Naive B cell (primary cell): ENCODE results near the gene ZMYND15. TPM values are rescaled to one million over a fixed set of nuclear protein-coding genes. Genes with fewer than 3 reads are reported as not detected.
"Not testable (repeated sequence)": the region's sequence is repeated elsewhere in the genome, so short reads cannot be mapped to it uniquely, and the experiment has no call there.

ENCODE experiments used
- ATAC-seq, 2 donors: fragments of 150-1000 bp; cut with Tn5 transposase; 2 replicates each; pipeline ENCODE4 v1.10.0; 2021; ENCODE audit warnings: low read depth in 2 of 2, mild to moderate bottlenecking in 2 of 2, moderate library complexity in 2 of 2
- DNase-seq: peaks from one replicate; pipeline ENCODE4 v3.0.0; 2022
- H3K27ac Mint-ChIP-seq, 6 donors: one replicate each; pipeline ENCODE4 v1.8.0; 2020 to 2022; ENCODE audit warnings: mild to moderate bottlenecking in 6 of 6, mixed read lengths in 6 of 6, moderate library complexity in 5 of 6, inconsistent platforms in 2 of 6
- H3K27me3 Mint-ChIP-seq, 3 donors: one replicate each; pipeline ENCODE4 v1.8.0; 2021 to 2022; ENCODE audit warnings: mixed read lengths in 3 of 3, mild to moderate bottlenecking in 1 of 3
- H3K36me3 Mint-ChIP-seq, 2 donors: one replicate each; pipeline ENCODE4 v1.8.0; 2020 to 2022; ENCODE audit warnings: mixed read lengths in 2 of 2, inconsistent platforms in 1 of 2, mild to moderate bottlenecking in 1 of 2
- H3K4me1 Mint-ChIP-seq, 3 donors: one replicate each; pipeline ENCODE4 v1.8.0; 2020 to 2022; ENCODE audit warnings: mixed read lengths in 3 of 3, inconsistent platforms in 1 of 3, mild to moderate bottlenecking in 1 of 3, moderate library complexity in 1 of 3
- H3K4me3 Mint-ChIP-seq, 8 donors: one replicate each; pipeline ENCODE4 v1.8.0; 2020 to 2022; ENCODE audit warnings: mild to moderate bottlenecking in 8 of 8, mixed read lengths in 8 of 8, moderate library complexity in 8 of 8, inconsistent platforms in 2 of 8
- H3K9me3 Mint-ChIP-seq, 7 donors: one replicate each; pipeline ENCODE4 v1.8.0; 2020 to 2022; ENCODE audit warnings: mixed read lengths in 7 of 7, mild to moderate bottlenecking in 5 of 7, inconsistent platforms in 2 of 7, moderate library complexity in 1 of 7
- polyA plus RNA-seq, 6 donors: library from polyadenylated mRNA; unstranded; fragments of 300-500 nt; fragmentation: Illumina TruSeq; gene quantifications; one replicate each; pipeline ENCODE4 v1.2.3, GENCODE V29; 2021; ENCODE audit warnings: low read depth in 6 of 6

Gene ZMYND15
- polyA plus RNA-seq, 6 donors from 2014 or later: 0.40 TPM; not detected in 5

GRCh38 chr17:4709794-4710692 lies 29.6 kb upstream of the ZMYND15 start, which contains the start of gene ARRB2:
Gene ARRB2, plus strand, starts transcription at chr17:4710632. Its CDS starts 90 bp downstream, at chr17:4710722.
- no peaks in the 10 kb centered on the region for H3K9me3 Mint-ChIP-seq
- no peaks in the 10 kb centered on the region for H3K36me3 Mint-ChIP-seq
- H3K27ac Mint-ChIP-seq: peak within 1 kb of the TSS; percentile 59 to 99 (median 89)
- H3K27me3 Mint-ChIP-seq: no peaks in the 10 kb centered on the region
- H3K4me3 Mint-ChIP-seq: peak within 1 kb of the TSS; percentile 75 to 97 (median 91)
- H3K4me1 Mint-ChIP-seq: peaks cover 28 to 49% (median 47%) of the 10 kb centered on the region in 3 donors
- DNase-seq (peak; percentile 97), ATAC-seq (peak; percentile 80 to 83)

- no peaks in the 10 kb centered on the region for H3K9me3 Mint-ChIP-seq
- ATAC-seq: no peak
- H3K4me1 Mint-ChIP-seq: peaks cover 36 to 53% (median 49%) of the 10 kb centered on the region in 3 donors
- H3K27ac Mint-ChIP-seq: peak overlapping the region; percentile 59 to 99 (median 88)
- H3K4me3 Mint-ChIP-seq: peak overlapping the region; percentile 75 to 97 (median 91)
- H3K27me3 Mint-ChIP-seq: no peaks in the 10 kb centered on the region
- H3K36me3 Mint-ChIP-seq: no peaks in the 10 kb centered on the region
- peak; percentile 30 for DNase-seq
Observed at GRCh38 chr17:4710693-4711634, 28.7 kb upstream of the ZMYND15 start.

- H3K9me3 Mint-ChIP-seq: no peaks in the 10 kb centered on the region
- peak overlapping the region in 4 of 6 donors; percentile 59 to 94 (median 88) for H3K27ac Mint-ChIP-seq
- H3K4me3 Mint-ChIP-seq: peak overlapping the region; percentile 75 to 97 (median 88)
- DNase-seq (peak; percentile 29), ATAC-seq (no peak)
- H3K27me3 Mint-ChIP-seq: no peaks in the 10 kb centered on the region
- no peaks in the 10 kb centered on the region for H3K36me3 Mint-ChIP-seq
- H3K4me1 Mint-ChIP-seq: peaks cover 36 to 53% (median 46%) of the 10 kb centered on the region in 3 donors
Observed at GRCh38 chr17:4711661-4712181, 27.9 kb upstream of the ZMYND15 start.

GRCh38 chr17:4712526-4712925 lies 27.1 kb upstream of the ZMYND15 start:
- H3K9me3 Mint-ChIP-seq: no peaks in the 10 kb centered on the region
- ATAC-seq (no peak), DNase-seq (no peak)
- no peaks in the 10 kb centered on the region for H3K27me3 Mint-ChIP-seq
- H3K4me1 Mint-ChIP-seq: peaks cover 36 to 53% (median 46%) of the 10 kb centered on the region in 3 donors
- peak overlapping the region in 4 of 8 donors; percentile 45 to 93 (median 70) for H3K4me3 Mint-ChIP-seq
- H3K36me3 Mint-ChIP-seq: no peaks in the 10 kb centered on the region
- H3K27ac Mint-ChIP-seq: peak overlapping the region in 2 of 6 donors; percentile 56 to 83

- not testable (repeated sequence) for ATAC-seq, H3K9me3 Mint-ChIP-seq, H3K27me3 Mint-ChIP-seq, H3K36me3 Mint-ChIP-seq, DNase-seq
- H3K4me3 Mint-ChIP-seq: peak overlapping the region; percentile 60 to 86 (median 72)
- H3K4me1 Mint-ChIP-seq: peaks cover 38 to 51% (median 45%) of the 10 kb centered on the region in 3 donors
- peak overlapping the region; percentile 80 to 95 (median 88) for H3K27ac Mint-ChIP-seq
Observed at GRCh38 chr17:4714340-4715062, 25.1 kb upstream of the ZMYND15 start.

GRCh38 chr17:4715063-4715744 lies 24.4 kb upstream of the ZMYND15 start:
- ATAC-seq (no peak), DNase-seq (no peak)
- Mint-ChIP-seq H3K4me1 (peaks cover 35 to 45% (median 41%) of the 10 kb centered on the region in 3 donors), H3K36me3 (peaks cover 0 to 15% of the 10 kb centered on the region in 2 donors), H3K27ac (peak overlapping the region; percentile 48 to 95 (median 84)), H3K27me3 (no peaks in the 10 kb centered on the region), H3K4me3 (peak overlapping the region; percentile 42 to 86 (median 68)), H3K9me3 (no peaks in the 10 kb centered on the region)

GRCh38 chr17:4716081-4716480 lies 23.6 kb upstream of the ZMYND15 start:
- Mint-ChIP-seq H3K9me3 (no peaks in the 10 kb centered on the region), H3K4me3 (peak overlapping the region in 2 of 8 donors; percentile 9 to 66), H3K27me3 (no peaks in the 10 kb centered on the region), H3K36me3 (peaks cover 0 to 23% of the 10 kb centered on the region in 2 donors), H3K4me1 (peaks cover 35 to 42% (median 40%) of the 10 kb centered on the region in 3 donors), H3K27ac (peak overlapping the region in 1 of 6 donors; percentile 47)
- no peak for ATAC-seq
- DNase-seq: no peak

- Mint-ChIP-seq H3K4me3 (no peak overlapping the region), H3K27ac (no peak overlapping the region), H3K27me3 (no peaks in the 10 kb centered on the region), H3K4me1 (peaks cover 25 to 27% (median 27%) of the 10 kb centered on the region in 3 donors), H3K36me3 (peaks cover 0 to 23% of the 10 kb centered on the region in 2 donors), H3K9me3 (no peaks in the 10 kb centered on the region)
- ATAC-seq (no peak), DNase-seq (no peak)
Observed at GRCh38 chr17:4717791-4718190, 21.8 kb upstream of the ZMYND15 start.

- Mint-ChIP-seq H3K4me3 (no peak overlapping the region), H3K9me3 (no peaks in the 10 kb centered on the region), H3K4me1 (peaks cover 25 to 27% (median 26%) of the 10 kb centered on the region in 3 donors), H3K27me3 (no peaks in the 10 kb centered on the region), H3K27ac (no peak overlapping the region), H3K36me3 (peaks cover 0 to 23% of the 10 kb centered on the region in 2 donors)
- ATAC-seq (no peak), DNase-seq (no peak)
Observed at GRCh38 chr17:4718276-4718675, 21.4 kb upstream of the ZMYND15 start.

GRCh38 chr17:4719146-4719545 lies 20.5 kb upstream of the ZMYND15 start:
- Mint-ChIP-seq H3K4me1 (peaks cover 16 to 22% (median 17%) of the 10 kb centered on the region in 3 donors), H3K4me3 (no peak overlapping the region)

GRCh38 chr17:4719684-4720221 lies 19.9 kb upstream of the ZMYND15 start:
- Mint-ChIP-seq H3K27me3 (no peaks in the 10 kb centered on the region), H3K27ac (no peak overlapping the region), H3K4me1 (peaks cover 11 to 19% (median 13%) of the 10 kb centered on the region in 3 donors), H3K9me3 (no peaks in the 10 kb centered on the region), H3K4me3 (no peak overlapping the region), H3K36me3 (peaks cover 0 to 23% of the 10 kb centered on the region in 2 donors)
- DNase-seq (no peak), ATAC-seq (no peak)

More at GRCh38 chr17:4719146-4719545, 20.5 kb upstream of the ZMYND15 start:
- DNase-seq (no peak), ATAC-seq (no peak)
- Mint-ChIP-seq H3K27ac (no peak overlapping the region), H3K9me3 (no peaks in the 10 kb centered on the region), H3K36me3 (peaks cover 0 to 23% of the 10 kb centered on the region in 2 donors), H3K27me3 (no peaks in the 10 kb centered on the region)

GRCh38 chr17:4720787-4721186 lies 18.8 kb upstream of the ZMYND15 start:
- ATAC-seq: no peak
- H3K36me3 Mint-ChIP-seq: peaks cover 0 to 23% of the 10 kb centered on the region in 2 donors
- H3K4me3 Mint-ChIP-seq: no peak overlapping the region
- no peak for DNase-seq
- peaks cover 6 to 11% (median 7%) of the 10 kb centered on the region in 3 donors for H3K4me1 Mint-ChIP-seq
- H3K27ac Mint-ChIP-seq: no peak overlapping the region
- H3K27me3 Mint-ChIP-seq: no peaks in the 10 kb centered on the region
- H3K9me3 Mint-ChIP-seq: no peaks in the 10 kb centered on the region
